AG10803 (cell line): ENCODE data around the gene TMC8.
"Not testable (repeated sequence)": the region's sequence is repeated elsewhere in the genome, so short reads cannot be mapped to it uniquely, and the experiment has no call there.

Experiments used
- DNase-seq: peaks from one replicate; pipeline ENCODE4 v3.0.0; 2010; ENCODE audit warnings: low read depth
- H3K4me3 ChIP-seq: 2 replicates; pipeline ENCODE4 v1.5.1; 2011; ENCODE audit warnings: mild to moderate bottlenecking, low read length, control low read depth
- TF ChIP-seq, protein P1 (sequence below): conservative IDR thresholded peaks from 2 replicates; pipeline ENCODE4 v1.5.1; 2011; ENCODE audit warnings: mild to moderate bottlenecking, low read length, control low read depth, inconsistent platforms

TMC8 gene

DNA sequence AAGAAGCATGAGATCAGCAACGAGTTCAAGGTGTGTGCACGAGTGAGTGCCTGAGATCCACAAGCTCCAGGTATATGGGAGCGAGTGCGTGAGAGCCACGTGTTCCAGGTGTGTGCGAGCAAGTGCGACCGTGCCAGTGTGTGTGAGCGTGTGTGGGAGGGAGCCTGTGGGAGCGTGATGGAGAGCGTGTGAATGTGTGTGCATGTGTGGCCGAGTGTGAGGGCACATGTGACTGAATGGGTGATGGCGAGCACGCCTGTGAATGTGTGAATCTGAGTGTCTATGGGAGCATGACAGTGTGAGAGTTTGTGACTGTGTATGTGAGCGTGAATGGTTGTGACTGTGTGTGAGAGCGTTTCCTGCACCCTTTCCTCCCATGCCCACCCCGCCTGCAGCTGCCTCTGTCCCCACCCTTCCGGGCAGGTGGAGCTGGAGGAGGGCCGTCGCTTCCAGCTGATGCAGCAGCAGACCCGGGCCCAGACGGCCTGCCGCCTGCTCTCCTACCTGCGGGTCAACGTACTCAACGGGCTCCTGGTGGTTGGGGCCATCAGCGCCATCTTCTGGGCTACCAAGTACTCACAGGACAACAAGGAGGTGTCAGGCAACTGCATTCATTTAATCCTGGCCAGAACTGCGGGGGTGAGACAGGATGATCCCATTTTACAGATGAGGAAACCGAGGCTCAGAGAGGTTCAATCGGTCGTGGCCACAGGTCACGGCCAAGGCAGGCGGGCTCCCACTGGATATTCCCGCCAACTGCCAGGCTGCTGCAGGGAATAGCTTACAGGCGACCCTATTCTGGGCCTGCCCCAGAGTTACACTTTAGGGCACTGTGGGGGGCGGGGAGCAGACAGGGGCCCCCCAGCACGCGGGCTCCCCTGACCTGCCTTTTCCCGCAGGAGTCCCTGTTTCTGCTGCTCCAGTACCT is 3.7 kb downstream of the TMC8 start:
- H3K4me3 ChIP-seq, result no peak overlapping the region
- TF ChIP-seq, protein P1, sequence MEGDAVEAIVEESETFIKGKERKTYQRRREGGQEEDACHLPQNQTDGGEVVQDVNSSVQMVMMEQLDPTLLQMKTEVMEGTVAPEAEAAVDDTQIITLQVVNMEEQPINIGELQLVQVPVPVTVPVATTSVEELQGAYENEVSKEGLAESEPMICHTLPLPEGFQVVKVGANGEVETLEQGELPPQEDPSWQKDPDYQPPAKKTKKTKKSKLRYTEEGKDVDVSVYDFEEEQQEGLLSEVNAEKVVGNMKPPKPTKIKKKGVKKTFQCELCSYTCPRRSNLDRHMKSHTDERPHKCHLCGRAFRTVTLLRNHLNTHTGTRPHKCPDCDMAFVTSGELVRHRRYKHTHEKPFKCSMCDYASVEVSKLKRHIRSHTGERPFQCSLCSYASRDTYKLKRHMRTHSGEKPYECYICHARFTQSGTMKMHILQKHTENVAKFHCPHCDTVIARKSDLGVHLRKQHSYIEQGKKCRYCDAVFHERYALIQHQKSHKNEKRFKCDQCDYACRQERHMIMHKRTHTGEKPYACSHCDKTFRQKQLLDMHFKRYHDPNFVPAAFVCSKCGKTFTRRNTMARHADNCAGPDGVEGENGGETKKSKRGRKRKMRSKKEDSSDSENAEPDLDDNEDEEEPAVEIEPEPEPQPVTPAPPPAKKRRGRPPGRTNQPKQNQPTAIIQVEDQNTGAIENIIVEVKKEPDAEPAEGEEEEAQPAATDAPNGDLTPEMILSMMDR, result peak; percentile 38
- DNase-seq, result no peak

DNA sequence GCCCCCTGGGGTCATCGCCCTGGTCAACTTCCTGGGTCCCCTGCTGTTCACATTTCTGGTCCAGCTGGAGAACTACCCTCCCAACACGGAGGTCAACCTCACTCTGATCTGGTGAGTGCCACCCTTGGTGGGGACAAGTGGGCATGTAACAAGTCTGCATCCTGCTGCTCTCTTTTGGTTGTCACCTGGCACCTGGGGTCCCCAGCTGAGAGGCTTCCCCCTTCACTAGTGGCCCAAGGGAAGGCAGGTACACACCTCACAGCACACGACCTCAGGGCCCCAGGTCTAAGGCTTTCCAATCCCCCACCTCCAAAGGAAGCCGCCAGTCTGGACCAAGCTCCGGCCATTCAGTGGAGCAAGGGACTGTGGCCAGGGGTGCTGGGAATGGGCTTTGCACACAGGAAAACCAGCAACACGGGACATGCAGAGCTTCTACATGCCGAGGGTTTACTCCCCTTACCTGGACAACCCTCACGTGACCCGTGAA is 4.4 kb downstream of the TMC8 start:
- H3K4me3 ChIP-seq, result no peak overlapping the region
- DNase-seq, result no peak
- TF ChIP-seq, protein P1, result no peak

DNA sequence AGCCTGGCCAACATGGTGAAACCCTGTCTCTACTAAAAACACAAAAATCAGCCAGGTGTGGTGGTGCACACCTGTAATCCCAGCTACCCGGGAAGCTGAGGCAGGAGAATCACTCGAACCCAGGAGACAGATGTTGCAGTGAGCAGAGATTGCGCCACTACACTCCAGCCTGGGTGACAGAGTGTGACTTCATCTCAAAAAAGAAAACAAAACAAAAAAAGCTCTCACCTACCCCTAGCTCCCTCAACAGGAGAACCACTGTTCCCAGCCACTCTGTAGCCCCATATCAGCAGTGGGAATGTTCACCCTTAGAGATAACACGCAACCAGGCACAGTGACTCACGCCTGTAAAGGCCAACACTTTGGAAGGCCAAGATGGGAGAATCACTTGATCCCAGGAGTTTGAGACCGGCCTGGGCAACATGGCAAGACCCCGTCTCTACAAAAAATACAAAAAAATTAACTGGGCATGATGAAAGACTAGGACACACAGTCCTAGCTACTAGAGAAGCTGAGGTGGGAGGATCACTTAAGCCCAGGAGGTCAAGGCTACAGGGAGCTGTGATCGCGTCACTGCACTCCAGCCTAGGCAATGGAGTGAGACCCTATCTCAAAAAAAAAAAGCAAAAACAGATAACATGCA is 5.4 kb downstream of the TMC8 start:
- DNase-seq, result no peak
- no peak overlapping the region for H3K4me3 ChIP-seq
- TF ChIP-seq, protein P1, result no peak

DNA sequence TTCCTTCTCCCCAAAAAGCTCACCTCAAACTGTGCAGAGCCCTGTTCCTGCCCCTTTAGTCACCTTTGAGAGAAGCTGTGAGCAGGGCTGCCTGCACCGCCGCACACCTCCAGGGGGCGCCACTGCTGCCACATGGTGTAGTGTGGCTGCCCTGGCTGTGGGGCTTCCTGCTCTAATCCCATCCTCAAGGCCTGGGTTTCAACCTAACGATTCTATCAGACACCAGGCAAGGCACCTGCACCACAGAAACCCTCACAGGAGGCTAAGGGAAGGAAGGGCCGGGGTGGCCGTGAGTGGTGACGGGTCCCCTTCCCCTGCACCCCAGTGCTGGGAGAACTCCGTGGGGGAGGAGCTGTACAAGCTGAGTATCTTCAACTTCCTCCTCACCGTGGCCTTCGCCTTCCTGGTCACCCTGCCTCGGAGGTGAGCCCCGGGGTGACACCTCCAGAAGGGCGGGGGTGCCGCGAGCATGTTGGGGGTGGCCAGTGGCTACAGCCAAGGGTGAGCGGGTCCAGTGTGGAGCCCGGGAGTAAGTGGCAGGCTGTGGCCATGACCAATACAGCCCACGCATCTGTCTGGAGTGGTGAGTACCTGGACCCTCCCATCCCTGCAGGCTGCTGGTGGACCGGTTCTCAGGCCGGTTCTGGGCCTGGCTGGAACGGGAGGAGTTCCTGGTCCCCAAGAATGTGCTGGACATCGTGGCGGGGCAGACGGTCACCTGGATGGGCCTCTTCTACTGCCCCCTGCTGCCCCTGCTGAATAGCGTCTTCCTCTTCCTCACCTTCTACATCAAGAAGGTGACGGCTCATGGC is 7.0 kb downstream of the TMC8 start:
- TF ChIP-seq, protein P1, result peak; percentile 19; the same call in 1 of the 2 replicates
- H3K4me3 ChIP-seq, result no peak overlapping the region
- no peak for DNase-seq

DNA sequence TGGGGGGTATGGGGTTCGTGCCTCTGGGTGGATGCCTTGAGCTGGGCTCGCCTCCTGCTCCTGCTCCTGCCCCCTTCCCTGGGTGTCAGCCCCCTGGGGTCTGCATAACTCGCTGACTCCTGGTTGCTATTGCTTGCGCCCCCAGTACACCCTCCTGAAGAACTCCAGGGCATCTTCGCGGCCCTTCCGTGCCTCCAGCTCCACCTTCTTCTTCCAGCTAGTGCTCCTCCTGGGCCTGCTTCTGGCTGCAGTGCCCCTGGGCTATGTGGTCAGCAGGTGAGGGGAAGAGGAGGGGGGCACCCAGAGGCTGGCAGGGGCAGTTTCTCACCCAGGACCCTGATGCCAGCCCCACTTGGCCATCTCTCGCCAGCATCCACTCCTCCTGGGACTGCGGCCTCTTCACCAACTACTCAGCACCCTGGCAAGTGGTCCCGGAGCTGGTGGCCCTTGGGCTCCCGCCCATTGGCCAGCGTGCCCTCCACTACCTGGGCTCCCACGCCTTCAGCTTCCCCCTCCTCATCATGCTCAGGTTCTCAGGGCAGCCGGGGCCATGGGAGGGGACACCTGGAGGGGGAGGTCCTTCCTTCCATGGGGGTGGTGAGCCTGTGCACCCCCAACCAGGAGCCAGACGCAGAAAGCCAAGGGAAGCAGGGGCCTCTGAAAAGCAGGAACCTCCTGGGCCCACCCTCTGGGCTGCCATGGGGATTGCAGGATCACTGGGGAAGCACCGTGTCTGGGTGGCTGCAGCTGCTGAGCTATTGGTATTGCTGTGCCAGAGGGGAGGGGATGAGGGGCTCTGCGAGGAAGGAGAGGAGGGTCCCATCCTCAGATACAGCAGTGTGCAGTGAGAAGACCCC is 7.9 kb downstream of the TMC8 start:
- H3K4me3 ChIP-seq, result no peak overlapping the region
- DNase-seq, result no peak
- TF ChIP-seq, protein P1, result no peak

DNA sequence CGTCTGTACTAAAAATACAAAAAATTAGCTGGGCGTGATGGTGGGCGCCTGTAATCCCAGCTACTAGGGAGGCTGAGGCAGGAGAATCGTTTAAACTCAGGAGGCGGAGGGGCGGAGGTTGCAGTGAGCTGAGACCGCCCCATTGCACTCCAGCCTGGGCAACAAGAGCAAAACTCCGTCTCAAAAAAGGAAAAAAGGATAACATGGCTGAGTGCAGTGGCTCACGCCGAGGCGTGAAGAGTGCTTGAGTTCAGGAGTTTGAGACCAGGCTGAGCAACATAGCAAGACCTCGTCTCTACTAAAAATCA is 9.2 kb downstream of the TMC8 start:
- H3K4me3 ChIP-seq, DNase-seq: not testable (repeated sequence)
